Epithelial cell of prostate (primary cell): Measurements from ENCODE around the gene SHROOM2.
"Not testable (repeated sequence)": the region's sequence is repeated elsewhere in the genome, so short reads cannot be mapped to it uniquely, and the experiment has no call there.

Experiments
- DNase-seq: peaks from one replicate; pipeline ENCODE4 v3.0.0-alpha.2; 2011; ENCODE audit warnings: low read depth, low spot score
- H3K27ac ChIP-seq: fragments of 450-650 bp; 2 replicates; pipeline ENCODE4 v1.5.1; 2017; ENCODE audit warnings: mild to moderate bottlenecking

Gene SHROOM2

GRCh38 chrX:9785944-9786797, at the start of gene SHROOM2:
Gene SHROOM2 (plus strand): TSS chrX:9786429. CDS start chrX:9786546, 117 bp downstream.
- DNase-seq: no peak
- peak within 1 kb of the TSS; percentile 11 for H3K27ac ChIP-seq

GRCh38 chrX:9737363-9737762, 48.9 kb upstream of the SHROOM2 start:
- DNase-seq: no peak
- no peak overlapping the region for H3K27ac ChIP-seq

- no peak for DNase-seq
- no peak overlapping the region for H3K27ac ChIP-seq
These were observed 48.1 kb upstream of the SHROOM2 start for GRCh38 chrX:9738151-9738550.

- H3K27ac ChIP-seq: no peak overlapping the region
- no peak for DNase-seq
These were observed 47.1 kb upstream of the SHROOM2 start for GRCh38 chrX:9739130-9739529.

- H3K27ac ChIP-seq: peak overlapping the region; percentile 77
- no peak for DNase-seq
These were observed 40.7 kb upstream of the SHROOM2 start for GRCh38 chrX:9745417-9746115.

- H3K27ac ChIP-seq: peak overlapping the region; percentile 77
- no peak for DNase-seq
These were observed 39.9 kb upstream of the SHROOM2 start for GRCh38 chrX:9746148-9746888.

GRCh38 chrX:9747644-9748043, 38.6 kb upstream of the SHROOM2 start:
- DNase-seq: no peak
- no peak overlapping the region for H3K27ac ChIP-seq

- H3K27ac ChIP-seq: no peak overlapping the region
- no peak for DNase-seq
These were observed 37.0 kb upstream of the SHROOM2 start for GRCh38 chrX:9749146-9749692.

GRCh38 chrX:9757366-9757765, 28.9 kb upstream of the SHROOM2 start:
- H3K27ac ChIP-seq: no peak overlapping the region
- no peak for DNase-seq

GRCh38 chrX:9758021-9758638, 28.1 kb upstream of the SHROOM2 start:
- no peak for DNase-seq
- no peak overlapping the region for H3K27ac ChIP-seq

GRCh38 chrX:9759337-9759736, 26.9 kb upstream of the SHROOM2 start:
- no peak for DNase-seq
- no peak overlapping the region for H3K27ac ChIP-seq

GRCh38 chrX:9765072-9765736, 21.0 kb upstream of the SHROOM2 start:
- no peak for DNase-seq

GRCh38 chrX:9765737-9766097, 20.5 kb upstream of the SHROOM2 start, which contains the start of gene GPR143:
Gene GPR143 (minus strand): TSS chrX:9765847. CDS start chrX:9765817, 30 bp downstream.
- no peak for DNase-seq
- H3K27ac ChIP-seq: no peak within 1 kb of the TSS

More at GRCh38 chrX:9765072-9765736, 21.0 kb upstream of the SHROOM2 start:
- H3K27ac ChIP-seq: no peak overlapping the region

GRCh38 chrX:9767375-9767774, 18.9 kb upstream of the SHROOM2 start:
- no peak for DNase-seq
- H3K27ac ChIP-seq: no peak overlapping the region

GRCh38 chrX:9768321-9768839, 17.8 kb upstream of the SHROOM2 start:
- DNase-seq, H3K27ac ChIP-seq: not testable (repeated sequence)

- peak; percentile 26 for DNase-seq
- H3K27ac ChIP-seq: peak overlapping the region; percentile 57
These were observed 15.9 kb upstream of the SHROOM2 start for GRCh38 chrX:9770319-9770718.

GRCh38 chrX:9772943-9773342, 13.3 kb upstream of the SHROOM2 start:
- no peak overlapping the region for H3K27ac ChIP-seq
- no peak for DNase-seq

GRCh38 chrX:9775930-9776329, 10.3 kb upstream of the SHROOM2 start:
- H3K27ac ChIP-seq: no peak overlapping the region
- no peak for DNase-seq

- no peak for DNase-seq
- no peak overlapping the region for H3K27ac ChIP-seq
These were observed 4.3 kb upstream of the SHROOM2 start for GRCh38 chrX:9781941-9782340.
